Activated CD4-positive, alpha-beta T cell treated with anti-CD3 and anti-CD28 coated beads, Interleukin-2, amount 10 ng/mL, durations not matched to agents 24 days and 14 days (primary cell): ENCODE measurements around the gene PNMA6F. TPM values are rescaled to one million over a fixed set of nuclear protein-coding genes. Genes with fewer than 3 reads are reported as not detected.

Experiments used
- DNase-seq: peaks from one replicate; pipeline ENCODE4 v3.0.0; 2022
- H3K27ac Mint-ChIP-seq: one replicate; pipeline ENCODE4 v1.8.0; 2022; ENCODE audit warnings: mild to moderate bottlenecking, mixed read lengths
- H3K27me3 Mint-ChIP-seq: one replicate; pipeline ENCODE4 v1.8.0; 2022; ENCODE audit warnings: mixed read lengths
- H3K36me3 Mint-ChIP-seq: one replicate; pipeline ENCODE4 v1.8.0; 2022; ENCODE audit warnings: low read depth, mild to moderate bottlenecking, mixed read lengths
- H3K4me1 Mint-ChIP-seq: one replicate; pipeline ENCODE4 v1.8.0; 2021; ENCODE audit warnings: mixed read lengths
- H3K4me3 Mint-ChIP-seq: one replicate; pipeline ENCODE4 v1.8.0; 2022; ENCODE audit warnings: mild to moderate bottlenecking, moderate library complexity, mixed read lengths
- H3K9me3 Mint-ChIP-seq: one replicate; pipeline ENCODE4 v1.8.0; 2021; ENCODE audit warnings: mixed read lengths
- intact Hi-C: fragments of 100-400 bp; cut with micrococcal nuclease; formaldehyde crosslinking; loops from one replicate; pipeline ENCODE4 v1.15.1; 2023
- total RNA-seq: library from RNA; stranded (reverse); gene quantifications from 2 replicates; pipeline ENCODE4 v1.2.3, GENCODE V29; 2022

Gene PNMA6F
- total RNA-seq, 1 donor from 2014 or later = not detected

DNA sequence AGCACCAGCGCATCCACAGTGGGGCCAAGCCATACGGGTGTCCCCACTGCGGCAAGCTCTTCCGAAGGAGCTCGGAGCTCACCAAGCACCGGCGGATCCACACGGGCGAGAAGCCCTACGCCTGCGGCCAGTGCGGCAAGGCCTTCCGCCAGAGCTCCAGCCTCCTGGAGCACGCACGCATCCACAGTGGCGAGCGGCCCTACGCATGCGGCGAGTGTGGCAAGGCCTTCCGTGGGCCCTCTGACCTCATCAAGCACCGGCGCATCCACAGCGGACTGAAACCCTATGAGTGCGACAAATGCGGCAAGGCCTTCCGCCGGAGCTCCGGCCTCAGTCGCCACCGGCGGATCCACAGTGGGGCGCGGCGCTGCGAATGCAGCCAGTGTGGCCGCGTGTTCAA, 26.0 kb upstream of the PNMA6F start:
- Mint-ChIP-seq H3K36me3 (peaks cover 59% of the 10 kb centered on the region), H3K9me3 (no peaks in the 10 kb centered on the region)

DNA sequence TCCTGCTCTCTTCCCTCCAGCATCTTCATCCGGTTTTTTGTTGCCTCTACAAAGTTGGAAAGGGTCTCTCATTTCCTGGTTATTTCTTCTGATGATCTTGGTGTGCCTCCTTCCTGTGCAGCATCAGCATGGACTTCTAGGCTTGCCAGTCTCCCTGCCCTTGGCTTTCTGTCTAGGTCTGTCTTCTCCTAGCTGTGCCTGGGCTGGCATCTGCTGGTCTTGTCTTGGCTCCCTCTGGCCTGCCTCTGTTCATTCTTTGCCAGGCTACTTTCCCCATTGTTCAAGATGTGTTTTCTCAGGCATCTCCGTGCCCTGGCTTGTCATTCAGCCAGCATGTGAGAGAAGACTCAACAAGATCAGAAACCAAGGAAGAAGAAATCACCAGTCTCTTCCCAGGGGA, 22.1 kb upstream of the PNMA6F start:
- H3K27me3 Mint-ChIP-seq = no peaks in the 10 kb centered on the region
- H3K4me1 Mint-ChIP-seq = peaks cover 47% of the 10 kb centered on the region

More for the DNA sequence above, 26.0 kb upstream of the PNMA6F start:
- intact Hi-C loops = no loop called here
- H3K27ac Mint-ChIP-seq = no peak overlapping the region
- no peak overlapping the region for H3K4me3 Mint-ChIP-seq
- peaks cover 20% of the 10 kb centered on the region for H3K4me1 Mint-ChIP-seq
- no peaks in the 10 kb centered on the region for H3K27me3 Mint-ChIP-seq
- no peak for DNase-seq

DNA sequence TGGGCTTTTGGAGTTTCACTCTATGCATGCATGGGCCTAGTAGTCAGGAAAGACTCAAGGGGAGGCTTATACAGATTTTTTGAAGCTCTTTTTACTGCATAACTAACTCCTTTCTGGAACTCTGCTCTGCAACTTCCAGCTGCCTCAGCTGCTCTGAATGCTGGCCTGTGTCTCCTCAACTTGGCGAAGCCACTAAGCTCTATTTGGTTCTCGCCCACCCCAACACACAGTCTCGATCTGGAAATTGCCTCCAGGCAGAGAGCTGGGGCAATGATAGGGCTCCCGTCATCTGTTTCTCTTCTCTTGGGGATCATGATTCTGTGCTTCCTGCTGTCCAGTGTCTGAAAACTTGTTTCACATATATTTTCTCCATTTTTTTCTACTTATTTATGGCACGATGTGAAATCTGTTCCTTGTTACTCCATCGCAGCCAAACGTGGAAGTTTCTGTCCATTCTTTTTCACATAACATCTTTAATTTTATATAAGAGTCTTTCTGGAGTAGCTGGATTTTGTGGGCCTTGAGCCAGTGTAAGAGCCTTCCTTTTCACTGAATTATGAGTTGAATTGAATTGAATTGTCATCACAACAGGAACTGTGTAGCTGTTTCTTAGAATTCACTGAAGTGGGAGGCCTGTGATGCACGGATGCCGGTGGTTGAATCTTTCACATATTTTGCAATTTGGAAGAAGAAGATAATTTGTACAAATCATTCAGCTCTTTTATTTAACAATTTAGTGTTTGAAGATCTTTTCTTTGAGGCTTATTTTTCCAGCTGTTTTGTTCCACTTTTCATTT, 21.4 kb upstream of the PNMA6F start:
- intact Hi-C loops = no loop called here
- peaks cover 79% of the 10 kb centered on the region for H3K36me3 Mint-ChIP-seq
- peaks cover 52% of the 10 kb centered on the region for H3K4me1 Mint-ChIP-seq
- H3K27me3 Mint-ChIP-seq = no peaks in the 10 kb centered on the region
- peaks cover 10% of the 10 kb centered on the region for H3K9me3 Mint-ChIP-seq
- peak; percentile 64 for DNase-seq
- peak overlapping the region; percentile 93 for H3K27ac Mint-ChIP-seq
- H3K4me3 Mint-ChIP-seq = peak overlapping the region; percentile 83

More for the DNA sequence above, 22.1 kb upstream of the PNMA6F start:
- intact Hi-C loops = no loop called here
- no peak for DNase-seq
- H3K27ac Mint-ChIP-seq = peak overlapping the region; percentile 93
- H3K9me3 Mint-ChIP-seq = peaks cover 10% of the 10 kb centered on the region
- H3K4me3 Mint-ChIP-seq = peak overlapping the region; percentile 83
- peaks cover 77% of the 10 kb centered on the region for H3K36me3 Mint-ChIP-seq

DNA sequence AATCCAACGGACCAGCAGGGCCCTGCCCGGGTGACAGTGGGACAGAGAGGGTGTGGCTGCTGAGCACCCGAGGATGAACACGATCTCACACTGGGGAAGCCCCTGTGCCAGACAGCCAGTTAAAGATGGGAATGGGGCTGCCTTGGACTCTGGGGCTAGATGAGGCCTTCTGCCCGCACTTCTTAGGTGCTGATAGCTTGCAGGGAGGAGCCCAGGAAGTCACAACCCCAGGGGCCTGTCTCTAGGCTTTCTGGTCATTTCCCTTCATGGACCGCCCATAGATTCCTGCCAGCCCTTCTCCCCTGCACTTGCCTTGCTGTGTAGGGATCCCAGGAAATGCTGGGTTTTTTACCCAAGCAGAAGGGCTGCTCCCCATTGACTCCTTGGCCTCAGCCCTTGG, 18.5 kb upstream of the PNMA6F start:
- H3K4me3 Mint-ChIP-seq = peak overlapping the region; percentile 20
- H3K9me3 Mint-ChIP-seq = peaks cover 10% of the 10 kb centered on the region
- H3K4me1 Mint-ChIP-seq = peaks cover 73% of the 10 kb centered on the region
- peaks cover 73% of the 10 kb centered on the region for H3K36me3 Mint-ChIP-seq
- intact Hi-C loops = no loop called here
- peak overlapping the region; percentile 29 for H3K27ac Mint-ChIP-seq
- no peak for DNase-seq
- H3K27me3 Mint-ChIP-seq = no peaks in the 10 kb centered on the region

DNA sequence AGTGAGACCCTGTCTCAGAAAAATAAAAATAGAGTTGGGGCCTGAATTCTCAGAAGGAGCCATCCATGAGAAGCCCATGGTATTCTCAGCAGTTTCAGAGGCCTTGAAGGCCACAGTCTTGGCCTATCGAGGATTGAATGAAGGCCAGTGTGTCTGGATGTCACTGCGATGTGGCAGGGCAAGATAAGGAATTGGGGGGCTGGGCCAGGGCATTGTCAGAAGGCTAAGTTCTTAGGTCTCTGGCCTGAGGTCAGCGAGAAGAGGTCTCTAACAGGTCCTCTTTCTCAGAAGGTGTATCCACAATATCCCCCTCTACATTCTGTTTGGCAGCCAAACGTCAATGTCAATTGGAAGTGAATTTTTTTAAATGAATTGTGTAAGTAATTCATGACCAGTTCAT, 18.1 kb upstream of the PNMA6F start:
- DNase-seq = no peak
- Mint-ChIP-seq H3K4me3 (no peak overlapping the region), H3K4me1 (peaks cover 75% of the 10 kb centered on the region), H3K36me3 (peaks cover 68% of the 10 kb centered on the region), H3K27ac (no peak overlapping the region), H3K9me3 (peaks cover 10% of the 10 kb centered on the region), H3K27me3 (no peaks in the 10 kb centered on the region)
- intact Hi-C loops = loop anchor here (5.0 to 10.0 kb wide), 3 partner anchors 33 to 1945 kb away; partner anchors contain the start of genes HAUS7 and VMA21

- Mint-ChIP-seq H3K4me3 (peak overlapping the region; percentile 74), H3K27ac (peak overlapping the region; percentile 84), H3K4me1 (peaks cover 70% of the 10 kb centered on the region), H3K9me3 (peaks cover 10% of the 10 kb centered on the region), H3K36me3 (peaks cover 61% of the 10 kb centered on the region), H3K27me3 (no peaks in the 10 kb centered on the region)
- intact Hi-C loops = loop anchor here (5.0 to 10.0 kb wide), 3 partner anchors 33 to 1944 kb away; partner anchors contain the start of genes HAUS7 and VMA21
- peak; percentile 57 for DNase-seq
These were observed 17.3 kb upstream of the PNMA6F start for GRCh38 chrX:153338836-153339235.

DNA sequence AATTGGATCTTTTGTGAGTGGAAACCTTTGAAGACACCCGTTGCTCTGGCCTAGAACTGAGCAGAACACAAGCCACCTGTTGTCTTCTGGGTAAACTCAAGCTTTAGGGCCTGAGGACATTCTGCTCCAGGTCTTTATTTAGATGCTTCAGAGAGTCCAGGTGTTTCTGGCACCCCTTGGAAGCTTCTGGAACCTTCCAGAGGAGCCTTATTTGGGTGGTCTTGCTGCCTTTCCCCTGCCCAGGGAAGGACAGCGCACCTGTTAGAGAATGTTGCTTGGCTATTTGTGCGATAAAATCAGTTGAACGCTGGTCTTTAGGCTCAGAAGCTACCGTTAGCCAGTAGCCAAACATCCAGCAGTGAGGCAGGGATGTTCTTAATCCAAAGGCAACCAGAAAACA, 15.4 kb upstream of the PNMA6F start:
- peak overlapping the region; percentile 74 for H3K4me3 Mint-ChIP-seq
- H3K4me1 Mint-ChIP-seq = peaks cover 57% of the 10 kb centered on the region
- H3K27ac Mint-ChIP-seq = peak overlapping the region; percentile 83
- intact Hi-C loops = loop anchor here (5.0 to 10.0 kb wide), 3 partner anchors 35 to 1942 kb away; partner anchors contain the start of genes HAUS7 and VMA21
- peak; percentile 56 for DNase-seq
- peaks cover 51% of the 10 kb centered on the region for H3K36me3 Mint-ChIP-seq
- peaks cover 3% of the 10 kb centered on the region for H3K27me3 Mint-ChIP-seq
- H3K9me3 Mint-ChIP-seq = peaks cover 9% of the 10 kb centered on the region

- H3K4me3 Mint-ChIP-seq = peak overlapping the region; percentile 83
These were observed 14.7 kb upstream of the PNMA6F start for GRCh38 chrX:153336121-153336894.

DNA sequence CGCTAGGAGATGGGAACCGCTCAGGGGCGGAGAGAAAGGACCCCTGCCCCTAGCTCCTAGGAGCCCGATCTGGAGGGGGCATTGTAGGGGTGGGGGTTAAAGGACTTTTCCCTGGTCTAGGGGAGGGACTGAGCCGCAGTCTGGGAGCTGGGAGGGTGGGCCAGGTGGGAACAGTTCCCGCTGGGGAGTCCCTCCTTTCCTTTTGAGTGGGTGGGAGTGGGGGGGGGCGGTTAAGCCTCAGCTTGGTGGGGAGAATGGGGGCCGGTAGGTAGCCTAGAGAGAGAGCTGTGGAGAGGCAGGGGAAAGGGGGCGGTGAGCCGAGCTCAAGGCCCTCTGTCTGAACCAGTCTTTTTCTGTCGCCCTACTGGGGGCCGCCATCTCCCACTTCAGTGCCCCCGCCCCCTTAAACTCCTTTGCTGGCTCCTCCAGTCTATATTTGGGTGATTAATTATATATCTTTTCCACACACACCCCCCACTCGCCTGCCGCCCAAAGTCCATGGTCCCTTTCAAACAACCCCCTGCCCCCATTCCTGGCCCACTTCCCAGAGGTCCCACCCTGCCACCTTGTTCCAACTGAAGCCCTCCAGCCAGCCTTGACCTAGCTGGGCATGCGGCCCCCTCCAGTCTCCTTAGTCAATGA, 13.2 kb upstream of the PNMA6F start:
- peaks cover 41% of the 10 kb centered on the region for H3K4me1 Mint-ChIP-seq
- peak overlapping the region; percentile 92 for H3K27ac Mint-ChIP-seq
- H3K27me3 Mint-ChIP-seq = peaks cover 3% of the 10 kb centered on the region
- peak overlapping the region; percentile 83 for H3K4me3 Mint-ChIP-seq
- intact Hi-C loops = loop anchor here (5.0 to 10.0 kb wide), 3 partner anchors 38 to 1940 kb away; partner anchors contain the start of genes HAUS7 and VMA21
- peaks cover 29% of the 10 kb centered on the region for H3K36me3 Mint-ChIP-seq
- DNase-seq = no peak
- no peaks in the 10 kb centered on the region for H3K9me3 Mint-ChIP-seq

More at GRCh38 chrX:153336121-153336894, 14.7 kb upstream of the PNMA6F start:
- peak overlapping the region; percentile 92 for H3K27ac Mint-ChIP-seq
- H3K36me3 Mint-ChIP-seq = peaks cover 45% of the 10 kb centered on the region
- peaks cover 51% of the 10 kb centered on the region for H3K4me1 Mint-ChIP-seq
- peak; percentile 57 for DNase-seq
- peaks cover 5% of the 10 kb centered on the region for H3K9me3 Mint-ChIP-seq
- intact Hi-C loops = loop anchor here (5.0 to 10.0 kb wide), 3 partner anchors 36 to 1942 kb away; partner anchors contain the start of genes HAUS7 and VMA21
- peaks cover 3% of the 10 kb centered on the region for H3K27me3 Mint-ChIP-seq

GRCh38 chrX:153333821-153334653, 12.5 kb upstream of the PNMA6F start, which contains the start of gene ZNF275:
ZNF275 (plus strand) TSS chrX:153334153; CDS start chrX:153336680, 2,527 bp downstream.
- Mint-ChIP-seq H3K4me1 (peaks cover 39% of the 10 kb centered on the region), H3K36me3 (peaks cover 24% of the 10 kb centered on the region)
- intact Hi-C loops = loop anchor here (10.0 kb wide), 2 partner anchors 141 to 1939 kb away; partner anchors contain the start of genes HAUS7 and VMA21

DNA sequence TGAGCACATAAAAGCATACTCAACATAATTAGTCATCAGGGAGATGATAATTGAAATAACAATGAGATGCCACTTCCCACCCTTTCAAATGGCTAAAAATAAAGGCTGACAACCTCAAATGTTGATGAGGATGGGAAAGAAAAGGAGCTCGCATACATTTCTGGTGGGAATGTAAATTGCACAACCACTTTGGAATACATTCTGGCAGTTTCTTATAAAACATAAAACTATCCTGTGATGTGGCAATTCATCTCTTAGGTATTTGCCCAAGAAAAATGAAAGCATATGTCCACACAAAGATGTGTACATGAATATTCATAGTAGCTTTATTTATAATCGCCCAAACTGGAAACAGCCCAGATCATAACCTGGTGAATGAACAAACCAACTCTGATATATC, 11.7 kb upstream of the PNMA6F start:
- Mint-ChIP-seq H3K4me1 (peaks cover 31% of the 10 kb centered on the region), H3K36me3 (peaks cover 16% of the 10 kb centered on the region), H3K27me3 (peaks cover 3% of the 10 kb centered on the region), H3K27ac (no peak overlapping the region), H3K9me3 (no peaks in the 10 kb centered on the region), H3K4me3 (peak overlapping the region; percentile 83)
- intact Hi-C loops = loop anchor here (10.0 kb wide), 2 partner anchors 142 to 1938 kb away; partner anchors contain the start of genes HAUS7 and VMA21
- DNase-seq = no peak

More at GRCh38 chrX:153333821-153334653, 12.5 kb upstream of the PNMA6F start, which contains the start of gene ZNF275:
- no peaks in the 10 kb centered on the region for H3K9me3 Mint-ChIP-seq
- peaks cover 3% of the 10 kb centered on the region for H3K27me3 Mint-ChIP-seq
- H3K4me3 Mint-ChIP-seq = peak within 1 kb of the TSS; percentile 83
- H3K27ac Mint-ChIP-seq = peak within 1 kb of the TSS; percentile 92
- DNase-seq = peak; percentile 95

- peaks cover 4% of the 10 kb centered on the region for H3K9me3 Mint-ChIP-seq
- H3K27ac Mint-ChIP-seq = no peak overlapping the region
- no peaks in the 10 kb centered on the region for H3K4me1 Mint-ChIP-seq
- H3K36me3 Mint-ChIP-seq = no peaks in the 10 kb centered on the region
- no peak for DNase-seq
- H3K27me3 Mint-ChIP-seq = peaks cover 31% of the 10 kb centered on the region
- intact Hi-C loops = no loop called here
- H3K4me3 Mint-ChIP-seq = no peak overlapping the region
These were observed 6.0 kb upstream of the PNMA6F start for GRCh38 chrX:153327561-153327960.
